GM12878 (cell line): ENCODE measurements around the gene ANO4.

Experiments used
- CBFB ChIP-seq: IDR thresholded peaks from 2 replicates; pipeline ENCODE4 v1.6.1; 2016; ENCODE audit warnings: antibody characterized with exemption, low read depth
- EZH2 ChIP-seq: IDR thresholded peaks from 2 replicates; pipeline ENCODE4 v1.6.1; 2012; ENCODE audit warnings: low read depth, mild to moderate bottlenecking, control low read depth, inconsistent platforms, low read length, borderline replicate concordance; ENCODE audit not compliant: control insufficient read depth
- HDAC2 ChIP-seq: fragments of 200-600 bp; sonication (generic); IDR thresholded peaks from 2 replicates; pipeline ENCODE4 v1.6.1; 2017
- MAX ChIP-seq: IDR thresholded peaks from 2 replicates; pipeline ENCODE4 v1.6.1; 2012; ENCODE audit warnings: low read depth, low read length, improper control_type of control experiment
- MTA2 ChIP-seq: fragments of 450-650 bp; IDR thresholded peaks from 2 replicates; pipeline ENCODE4 v1.6.1; 2016; ENCODE audit warnings: low read depth, mild to moderate bottlenecking, moderate library complexity
- MXI1 ChIP-seq: fragments of 150-350 bp; IDR thresholded peaks from 2 replicates; pipeline ENCODE4 v1.6.1; 2011; ENCODE audit warnings: low read depth, mild to moderate bottlenecking, inconsistent platforms, low read length, improper control_type of control experiment
- NRF1 ChIP-seq: conservative IDR thresholded peaks from 2 replicates; pipeline ENCODE4 v1.6.1; 2011; ENCODE audit warnings: mild to moderate bottlenecking, low read depth, low read length, improper control_type of control experiment
- PBX3 ChIP-seq: IDR thresholded peaks from 2 replicates; pipeline ENCODE4 v1.6.1; 2011; ENCODE audit warnings: mild to moderate bottlenecking, low read depth, low read length, moderate library complexity; ENCODE audit not compliant: insufficient replicate concordance
- POLR2A ChIP-seq: IDR thresholded peaks from 2 replicates; pipeline ENCODE4 v1.6.1; 2011; ENCODE audit warnings: low read depth, mild to moderate bottlenecking, low read length
- SMAD1 ChIP-seq: fragments of 450-650 bp; IDR thresholded peaks from 2 replicates; pipeline ENCODE4 v1.6.1; 2018; ENCODE audit warnings: mild to moderate bottlenecking, low read depth; ENCODE audit not compliant: partially characterized antibody
- TCF3 ChIP-seq: IDR thresholded peaks from 2 replicates; pipeline ENCODE4 v1.6.1; 2012; ENCODE audit warnings: low read depth, mild to moderate bottlenecking, low read length, borderline replicate concordance; ENCODE audit not compliant: insufficient read depth
- TF ChIP-seq, protein P1 (sequence below): IDR thresholded peaks from 2 replicates; pipeline ENCODE4 v1.6.1; 2012; ENCODE audit warnings: low read depth, low read length, improper control_type of control experiment
- TF ChIP-seq, protein P2 (sequence below), 3 experiments: IDR thresholded peaks in 2 of 3; conservative IDR thresholded peaks in 1 of 3; 2 replicates each; pipeline ENCODE4 v1.5.1; 2011; ENCODE audit warnings: low read depth in 3 of 3, low read length in 3 of 3, mild to moderate bottlenecking in 3 of 3, control low read depth in 2 of 3, moderate library complexity in 2 of 3, inconsistent platforms in 1 of 3, mixed read lengths in 1 of 3; ENCODE audit not compliant: control insufficient read depth in 2 of 3, insufficient read depth in 1 of 3; ENCODE audit errors: extremely low read depth in 1 of 3

- no peak for TF ChIP-seq EZH2
- no peak for TF ChIP-seq POLR2A
- no peak for TF ChIP-seq MAX
- TF ChIP-seq PBX3, result no peak
- TF ChIP-seq, protein P1, sequence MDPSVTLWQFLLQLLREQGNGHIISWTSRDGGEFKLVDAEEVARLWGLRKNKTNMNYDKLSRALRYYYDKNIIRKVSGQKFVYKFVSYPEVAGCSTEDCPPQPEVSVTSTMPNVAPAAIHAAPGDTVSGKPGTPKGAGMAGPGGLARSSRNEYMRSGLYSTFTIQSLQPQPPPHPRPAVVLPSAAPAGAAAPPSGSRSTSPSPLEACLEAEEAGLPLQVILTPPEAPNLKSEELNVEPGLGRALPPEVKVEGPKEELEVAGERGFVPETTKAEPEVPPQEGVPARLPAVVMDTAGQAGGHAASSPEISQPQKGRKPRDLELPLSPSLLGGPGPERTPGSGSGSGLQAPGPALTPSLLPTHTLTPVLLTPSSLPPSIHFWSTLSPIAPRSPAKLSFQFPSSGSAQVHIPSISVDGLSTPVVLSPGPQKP, result no peak
- no peak for TF ChIP-seq NRF1
- TF ChIP-seq, protein P2, sequence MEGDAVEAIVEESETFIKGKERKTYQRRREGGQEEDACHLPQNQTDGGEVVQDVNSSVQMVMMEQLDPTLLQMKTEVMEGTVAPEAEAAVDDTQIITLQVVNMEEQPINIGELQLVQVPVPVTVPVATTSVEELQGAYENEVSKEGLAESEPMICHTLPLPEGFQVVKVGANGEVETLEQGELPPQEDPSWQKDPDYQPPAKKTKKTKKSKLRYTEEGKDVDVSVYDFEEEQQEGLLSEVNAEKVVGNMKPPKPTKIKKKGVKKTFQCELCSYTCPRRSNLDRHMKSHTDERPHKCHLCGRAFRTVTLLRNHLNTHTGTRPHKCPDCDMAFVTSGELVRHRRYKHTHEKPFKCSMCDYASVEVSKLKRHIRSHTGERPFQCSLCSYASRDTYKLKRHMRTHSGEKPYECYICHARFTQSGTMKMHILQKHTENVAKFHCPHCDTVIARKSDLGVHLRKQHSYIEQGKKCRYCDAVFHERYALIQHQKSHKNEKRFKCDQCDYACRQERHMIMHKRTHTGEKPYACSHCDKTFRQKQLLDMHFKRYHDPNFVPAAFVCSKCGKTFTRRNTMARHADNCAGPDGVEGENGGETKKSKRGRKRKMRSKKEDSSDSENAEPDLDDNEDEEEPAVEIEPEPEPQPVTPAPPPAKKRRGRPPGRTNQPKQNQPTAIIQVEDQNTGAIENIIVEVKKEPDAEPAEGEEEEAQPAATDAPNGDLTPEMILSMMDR (IDR thresholded peaks at IDR 0.05 in 2 of 3, conservative IDR thresholded peaks at IDR 0.05 in 1 of 3; ENCODE audit: control insufficient read depth in 2 of 3, extremely low read depth in 1 of 3, insufficient read depth in 1 of 3, low read depth in 3 of 3, low read length in 3 of 3), result no peak
- no peak for TF ChIP-seq MXI1
- no peak for TF ChIP-seq SMAD1
- TF ChIP-seq CBFB, result no peak
- TF ChIP-seq MTA2, result no peak
- no peak for TF ChIP-seq TCF3
- TF ChIP-seq HDAC2, result no peak
These were observed 168.8 kb downstream of the ANO4 start for GRCh38 chr12:100963381-100963780.
